Lower leg skin (tissue), 4 donors: ENCODE data around the gene ERMP1. TPM values are rescaled to one million over a fixed set of nuclear protein-coding genes. Genes with fewer than 3 reads are reported as not detected.

ENCODE experiments used
- DNase-seq, 2 donors: peaks; one replicate each; pipeline ENCODE4 v3.0.0-alpha.2; 2019; ENCODE audit warnings: low spot score in 2 of 2
- H3K4me3 ChIP-seq: fragments of 200-600 bp; sonication (generic); 2 replicates; pipeline ENCODE4 v1.5.1; 2017; ENCODE audit warnings: mild to moderate bottlenecking, low read depth; ENCODE audit not compliant: poor library complexity, severe bottlenecking
- POLR2A ChIP-seq, 2 donors: fragments of 450-650 bp; IDR thresholded peaks; one replicate each; pipeline ENCODE4 v1.6.1; 2016 to 2017; ENCODE audit warnings: antibody characterized with exemption in 2 of 2, mild to moderate bottlenecking in 1 of 2, moderate library complexity in 1 of 2
- WGBS, 2 donors: methylation state at CpG; one replicate each; pipeline ENCODE4 v1.1.5; 2018; 5-methylcytosine and 5-hydroxymethylcytosine counted together
- intact Hi-C: fragments of 100-400 bp; cut with DNase I; formaldehyde crosslinking; loops from one replicate; pipeline ENCODE4 v1.15.0; 2023; ENCODE audit warnings: low total_unique reads
- total RNA-seq, 4 donors: library from RNA; depleted of rRNA; stranded (reverse); fragments of >200 nt; gene quantifications; one replicate each; pipeline ENCODE4 v1.1.0, GENCODE V29; 2016
- TF ChIP-seq, protein P1 (sequence below), 3 donors: fragments of 450-650 bp; IDR thresholded peaks; one replicate each; pipeline ENCODE4 v1.5.1; 2016; ENCODE audit warnings: antibody characterized with exemption in 3 of 3, mild to moderate bottlenecking in 3 of 3, moderate library complexity in 2 of 3

The ERMP1 gene
- total RNA-seq, 4 donors from 2014 or later: 16.4 to 24.6 (median 21.7) TPM

DNA sequence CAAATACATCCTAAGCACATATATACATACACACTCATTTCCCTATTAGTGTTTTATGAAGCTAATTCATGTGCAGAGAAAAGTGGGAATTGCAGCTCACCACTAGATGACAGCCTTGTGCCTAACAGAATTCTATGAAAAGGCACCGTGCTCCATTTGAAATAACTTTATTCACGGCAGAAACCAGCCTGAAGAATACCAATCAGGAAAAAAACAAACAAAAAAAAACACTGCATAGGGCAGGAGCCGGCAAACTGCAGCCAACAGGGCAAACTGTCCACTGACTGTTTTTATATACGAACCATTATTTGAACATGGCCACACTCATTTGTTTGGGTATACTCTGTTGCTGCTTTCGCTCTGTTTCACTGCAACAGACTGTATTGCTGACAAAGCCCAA lies 33.6 kb downstream of the ERMP1 start:
- no peak for DNase-seq
- intact Hi-C loops: no loop called here
- WGBS, 2 donors: 33 to 37% methylated on average over 5 of the region's 5 CpGs
- no peak for TF ChIP-seq POLR2A (IDR thresholded peaks at IDR 0.05)
- TF ChIP-seq, protein P1, sequence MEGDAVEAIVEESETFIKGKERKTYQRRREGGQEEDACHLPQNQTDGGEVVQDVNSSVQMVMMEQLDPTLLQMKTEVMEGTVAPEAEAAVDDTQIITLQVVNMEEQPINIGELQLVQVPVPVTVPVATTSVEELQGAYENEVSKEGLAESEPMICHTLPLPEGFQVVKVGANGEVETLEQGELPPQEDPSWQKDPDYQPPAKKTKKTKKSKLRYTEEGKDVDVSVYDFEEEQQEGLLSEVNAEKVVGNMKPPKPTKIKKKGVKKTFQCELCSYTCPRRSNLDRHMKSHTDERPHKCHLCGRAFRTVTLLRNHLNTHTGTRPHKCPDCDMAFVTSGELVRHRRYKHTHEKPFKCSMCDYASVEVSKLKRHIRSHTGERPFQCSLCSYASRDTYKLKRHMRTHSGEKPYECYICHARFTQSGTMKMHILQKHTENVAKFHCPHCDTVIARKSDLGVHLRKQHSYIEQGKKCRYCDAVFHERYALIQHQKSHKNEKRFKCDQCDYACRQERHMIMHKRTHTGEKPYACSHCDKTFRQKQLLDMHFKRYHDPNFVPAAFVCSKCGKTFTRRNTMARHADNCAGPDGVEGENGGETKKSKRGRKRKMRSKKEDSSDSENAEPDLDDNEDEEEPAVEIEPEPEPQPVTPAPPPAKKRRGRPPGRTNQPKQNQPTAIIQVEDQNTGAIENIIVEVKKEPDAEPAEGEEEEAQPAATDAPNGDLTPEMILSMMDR (IDR thresholded peaks at IDR 0.05): no peak
- H3K4me3 ChIP-seq: no peak overlapping the region

DNA sequence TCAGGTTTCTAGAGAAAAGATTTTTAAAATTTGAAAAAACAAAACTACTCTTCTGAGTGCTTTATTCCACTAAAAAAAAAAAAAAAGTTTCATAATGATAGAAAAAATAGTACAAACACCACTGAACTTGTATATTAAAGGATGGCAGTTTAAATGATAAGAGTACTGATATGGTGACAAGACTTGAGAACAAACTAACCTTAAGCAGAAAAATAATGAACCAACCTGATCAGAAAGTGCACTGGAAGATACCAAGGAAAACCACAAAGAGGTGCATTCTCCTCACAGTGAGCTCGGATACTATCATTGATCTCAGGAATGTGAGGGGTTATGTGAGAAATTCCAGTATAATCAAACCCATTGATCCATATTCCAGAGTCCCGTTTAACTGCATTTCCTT lies 34.3 kb downstream of the ERMP1 start:
- TF ChIP-seq POLR2A (IDR thresholded peaks at IDR 0.05): no peak
- TF ChIP-seq, protein P1 (IDR thresholded peaks at IDR 0.05): no peak
- WGBS, 2 donors: 66 to 68% methylated on average over 2 of the region's 2 CpGs
- no peak overlapping the region for H3K4me3 ChIP-seq
- no peak for DNase-seq
- intact Hi-C loops: no loop called here

DNA sequence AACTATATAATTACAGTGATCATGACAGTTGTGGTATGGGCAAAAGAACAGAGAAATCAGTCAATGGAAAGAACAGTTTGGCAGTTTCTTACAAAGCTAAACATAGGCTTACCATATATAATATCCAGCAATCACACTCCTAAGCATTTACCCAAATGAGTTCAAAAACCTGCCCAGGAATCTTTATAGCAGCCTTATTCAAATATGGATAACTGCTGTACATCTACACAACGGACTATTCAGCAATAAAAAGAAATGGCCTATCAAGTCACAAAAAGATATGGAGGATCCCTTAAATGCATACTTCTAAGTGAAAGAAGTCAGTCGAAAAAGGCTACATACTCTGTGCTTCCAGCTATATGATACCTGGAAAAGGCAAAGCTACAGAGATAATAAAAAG lies 36.6 kb downstream of the ERMP1 start:
- no peak for DNase-seq
- TF ChIP-seq POLR2A (IDR thresholded peaks at IDR 0.05): no peak
- TF ChIP-seq, protein P1 (IDR thresholded peaks at IDR 0.05): no peak
- H3K4me3 ChIP-seq: no peak overlapping the region
- WGBS, 2 donors: 92 to 96% methylated on average over 2 of the region's 2 CpGs
- intact Hi-C loops: no loop called here

DNA sequence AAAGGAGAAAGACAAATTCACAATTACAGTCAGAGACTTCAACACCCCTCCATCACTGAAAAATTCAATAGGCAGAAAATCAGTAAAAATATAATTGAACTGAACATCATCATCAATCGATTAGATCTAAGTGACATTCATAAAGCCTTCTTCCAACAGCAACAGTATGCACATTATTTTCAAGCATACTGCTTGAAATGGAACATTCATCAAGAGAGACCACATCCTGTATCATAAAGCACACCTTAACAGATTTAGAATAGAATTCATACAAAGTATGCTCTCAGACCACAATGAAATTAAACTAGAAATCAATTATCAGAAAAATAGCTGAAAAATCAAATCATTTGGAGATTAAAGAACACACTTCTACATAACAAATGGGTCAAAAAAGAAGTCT lies 39.1 kb downstream of the ERMP1 start:
- no peak for DNase-seq
- TF ChIP-seq POLR2A (IDR thresholded peaks at IDR 0.05): no peak
- TF ChIP-seq, protein P1 (IDR thresholded peaks at IDR 0.05): no peak
- WGBS, 2 donors: 93 to 97% methylated on average over 1 of the region's 1 CpG
- intact Hi-C loops: no loop called here
- H3K4me3 ChIP-seq: no peak overlapping the region

DNA sequence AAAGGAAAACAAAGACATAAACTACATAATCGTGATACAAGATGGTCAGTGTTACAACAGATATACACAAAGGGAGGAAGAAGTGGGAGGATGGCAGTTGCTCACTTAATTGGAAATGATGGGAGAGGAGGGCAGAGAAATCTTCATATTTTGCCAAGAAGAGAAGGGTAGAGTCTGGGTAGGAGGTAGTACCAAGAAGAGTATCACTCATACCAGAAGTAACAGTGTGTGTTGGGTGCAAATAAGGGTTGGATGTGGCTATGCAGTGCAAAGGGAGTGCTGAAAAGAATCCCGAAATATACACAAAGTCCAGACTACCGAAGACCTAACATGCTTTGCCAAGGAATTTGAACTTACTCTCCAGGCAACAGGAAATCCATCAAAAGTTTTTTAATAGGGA lies 41.0 kb downstream of the ERMP1 start:
- TF ChIP-seq, protein P1 (IDR thresholded peaks at IDR 0.05): no peak
- TF ChIP-seq POLR2A (IDR thresholded peaks at IDR 0.05): no peak
- no peak for DNase-seq
- WGBS, 2 donors: 83 to 84% methylated on average over 3 of the region's 3 CpGs
- intact Hi-C loops: no loop called here
- no peak overlapping the region for H3K4me3 ChIP-seq

- TF ChIP-seq, protein P1 (IDR thresholded peaks at IDR 0.05): no peak
- no peak for TF ChIP-seq POLR2A (IDR thresholded peaks at IDR 0.05)
- 74 to 88% methylated on average over 1 of the region's 1 CpG for WGBS, 2 donors
- no peak for DNase-seq
- intact Hi-C loops: no loop called here
- no peak overlapping the region for H3K4me3 ChIP-seq
Measured at GRCh38 chr9:5790923-5791322, 42.0 kb downstream of the ERMP1 start.
